Measurements from ENCODE around the gene DCN.

DCN gene

GRCh38 chr12:91103624-91104023 lies 79.0 kb downstream of the DCN start:
- Histone ChIP-seq H3K9me3 (ENCODE audit: severe bottlenecking) (no peaks in the 10 kb centered on the region), H3K4me1 (ENCODE audit: insufficient read depth, poor library complexity, severe bottlenecking) (peaks cover 9% of the 10 kb centered on the region), H3K4me3 (ENCODE audit: severe bottlenecking) (no peak overlapping the region), H3K36me3 (ENCODE audit: low read depth) (no peaks in the 10 kb centered on the region), H3K27ac (ENCODE audit: poor library complexity, severe bottlenecking) (no peak overlapping the region), H3K27me3 (ENCODE audit: insufficient read depth, poor library complexity, severe bottlenecking) (no peaks in the 10 kb centered on the region)
- no peak for TF ChIP-seq CTCF (IDR thresholded peaks at IDR 0.05; ENCODE audit: poor library complexity, severe bottlenecking)
- DNase-seq (ENCODE audit: low spot score) (no peak), ATAC-seq (ENCODE audit: low read depth) (no peak)

- H3K27ac ChIP-seq (ENCODE audit: poor library complexity, severe bottlenecking): no peak overlapping the region
- peaks cover 9% of the 10 kb centered on the region for H3K4me1 ChIP-seq (ENCODE audit: insufficient read depth, poor library complexity, severe bottlenecking)
- no peak for TF ChIP-seq CTCF (IDR thresholded peaks at IDR 0.05; ENCODE audit: poor library complexity, severe bottlenecking)
- no peaks in the 10 kb centered on the region for H3K36me3 ChIP-seq (ENCODE audit: low read depth)
- no peaks in the 10 kb centered on the region for H3K27me3 ChIP-seq (ENCODE audit: insufficient read depth, poor library complexity, severe bottlenecking)
- no peaks in the 10 kb centered on the region for H3K9me3 ChIP-seq (ENCODE audit: severe bottlenecking)
- no peak overlapping the region for H3K4me3 ChIP-seq (ENCODE audit: severe bottlenecking)
- no peak for DNase-seq (ENCODE audit: low spot score)
- ATAC-seq (ENCODE audit: low read depth): no peak
Observed at GRCh38 chr12:91103101-91103500, 79.5 kb downstream of the DCN start.

GRCh38 chr12:91100906-91101305 lies 81.7 kb downstream of the DCN start:
- TF ChIP-seq CTCF (IDR thresholded peaks at IDR 0.05; ENCODE audit: poor library complexity, severe bottlenecking): no peak
- Histone ChIP-seq H3K27me3 (ENCODE audit: insufficient read depth, poor library complexity, severe bottlenecking) (no peaks in the 10 kb centered on the region), H3K36me3 (ENCODE audit: low read depth) (no peaks in the 10 kb centered on the region), H3K27ac (ENCODE audit: poor library complexity, severe bottlenecking) (no peak overlapping the region), H3K4me1 (ENCODE audit: insufficient read depth, poor library complexity, severe bottlenecking) (peaks cover 9% of the 10 kb centered on the region), H3K4me3 (ENCODE audit: severe bottlenecking) (no peak overlapping the region), H3K9me3 (ENCODE audit: severe bottlenecking) (no peaks in the 10 kb centered on the region)
- no peak for ATAC-seq (ENCODE audit: low read depth)
- no peak for DNase-seq (ENCODE audit: low spot score)

GRCh38 chr12:91099836-91100235 lies 82.8 kb downstream of the DCN start:
- DNase-seq (ENCODE audit: low spot score) (no peak), ATAC-seq (ENCODE audit: low read depth) (no peak)
- no peak for TF ChIP-seq CTCF (IDR thresholded peaks at IDR 0.05; ENCODE audit: poor library complexity, severe bottlenecking)
- no peak overlapping the region for H3K4me3 ChIP-seq (ENCODE audit: severe bottlenecking)
- H3K4me1 ChIP-seq (ENCODE audit: insufficient read depth, poor library complexity, severe bottlenecking): peaks cover 9% of the 10 kb centered on the region
- no peaks in the 10 kb centered on the region for H3K27me3 ChIP-seq (ENCODE audit: insufficient read depth, poor library complexity, severe bottlenecking)
- H3K27ac ChIP-seq (ENCODE audit: poor library complexity, severe bottlenecking): no peak overlapping the region
- no peaks in the 10 kb centered on the region for H3K9me3 ChIP-seq (ENCODE audit: severe bottlenecking)
- no peaks in the 10 kb centered on the region for H3K36me3 ChIP-seq (ENCODE audit: low read depth)

GRCh38 chr12:91099341-91099740 lies 83.3 kb downstream of the DCN start:
- ATAC-seq (ENCODE audit: low read depth) (no peak), DNase-seq (ENCODE audit: low spot score) (no peak)
- no peaks in the 10 kb centered on the region for H3K9me3 ChIP-seq (ENCODE audit: severe bottlenecking)
- no peak overlapping the region for H3K27ac ChIP-seq (ENCODE audit: poor library complexity, severe bottlenecking)
- H3K4me1 ChIP-seq (ENCODE audit: insufficient read depth, poor library complexity, severe bottlenecking): peaks cover 9% of the 10 kb centered on the region
- no peak for TF ChIP-seq CTCF (IDR thresholded peaks at IDR 0.05; ENCODE audit: poor library complexity, severe bottlenecking)
- no peaks in the 10 kb centered on the region for H3K36me3 ChIP-seq (ENCODE audit: low read depth)
- no peaks in the 10 kb centered on the region for H3K27me3 ChIP-seq (ENCODE audit: insufficient read depth, poor library complexity, severe bottlenecking)
- H3K4me3 ChIP-seq (ENCODE audit: severe bottlenecking): no peak overlapping the region

Data from RWPE2 (cell line).